SK-N-SH (cell line): ENCODE data around the gene PPM1L. TPM values are rescaled to one million over a fixed set of nuclear protein-coding genes. Genes with fewer than 3 reads are reported as not detected.

Experiments used
- CTCF ChIA-PET: fragments of 300-600, 350-600 bp; formaldehyde crosslinking; extraction: SDS; loops from one replicate; lab custom pipeline; 2021; lab: Yijun Ruan, JAX
- POLR2A ChIA-PET: fragments of 350-600 bp; sonication (Branson Sonifier 250); formaldehyde crosslinking; extraction: SDS; loops from one replicate; lab custom pipeline; 2020; ENCODE audit warnings: antibody characterized with exemption, inconsistent platforms; lab: Yijun Ruan, JAX
- DNase-seq: peaks from one replicate; pipeline ENCODE4 v3.0.0; 2012
- H2AFZ ChIP-seq: fragments of 200-600 bp; sonication (generic); 2 replicates; pipeline ENCODE4 v1.8.1; 2016; ENCODE audit warnings: antibody characterized with exemption, mild to moderate bottlenecking, low read depth
- H3F3A ChIP-seq: fragments of 200-600 bp; sonication (generic); replicated peaks from 2 replicates; pipeline ENCODE3; 2016; ENCODE audit warnings: antibody characterized with exemption, mild to moderate bottlenecking; ENCODE audit not compliant: insufficient read depth
- H3K27ac ChIP-seq, 2 experiments: fragments of 200-500 bp in 1 of 2; fragments of 200-600 bp in 1 of 2; sonication (Bioruptor generic) in 1 of 2; sonication (generic), shearing (Covaris generic) in 1 of 2; 2 replicates each; pipeline versions ENCODE4 v1.5.1 to v1.6.1; 2014 to 2016; ENCODE audit warnings: low read depth in 2 of 2, inconsistent platforms in 1 of 2, low read length in 1 of 2, mild to moderate bottlenecking in 1 of 2, mixed read lengths in 1 of 2
- H3K27me3 ChIP-seq: fragments of 200-600 bp; sonication (generic), shearing (Covaris generic); 2 replicates; pipeline ENCODE4 v1.6.1; 2016; ENCODE audit warnings: mixed run types; ENCODE audit not compliant: insufficient read depth
- H3K36me3 ChIP-seq, 2 experiments: fragments of 200-500 bp in 1 of 2; fragments of 200-600 bp in 1 of 2; sonication (Bioruptor generic) in 1 of 2; sonication (generic) in 1 of 2; replicated peaks in 1 of 2; 2 replicates each; pipeline versions ENCODE3 to v1.5.1; 2014 to 2016; ENCODE audit warnings: low read length in 1 of 2, mild to moderate bottlenecking in 1 of 2; ENCODE audit not compliant: insufficient read depth in 2 of 2, control insufficient read depth in 1 of 2
- H3K4me1 ChIP-seq, 2 experiments: fragments of 200-500 bp in 1 of 2; fragments of 200-600 bp in 1 of 2; sonication (Bioruptor generic) in 1 of 2; sonication (generic), shearing (Covaris generic) in 1 of 2; 2 replicates each; pipeline versions ENCODE4 v1.5.1 to v1.6.1; 2014 to 2016; ENCODE audit warnings: low read depth in 1 of 2, low read length in 1 of 2, mixed run types in 1 of 2; ENCODE audit not compliant: insufficient read depth in 2 of 2, control insufficient read depth in 1 of 2
- H3K4me2 ChIP-seq: fragments of 200-600 bp; sonication (generic), shearing (Covaris generic); 2 replicates; pipeline ENCODE4 v1.6.1; 2017; ENCODE audit warnings: mixed run types
- H3K4me3 ChIP-seq, 2 experiments: fragments of 200-500 bp in 1 of 2; fragments of 200-600 bp in 1 of 2; sonication (Bioruptor generic) in 1 of 2; sonication (generic), shearing (Covaris generic) in 1 of 2; 2 replicates each; pipeline versions ENCODE4 v1.5.1 to v1.8.1; 2014 to 2016; ENCODE audit warnings: low read depth in 2 of 2, inconsistent platforms in 1 of 2, low read length in 1 of 2, mild to moderate bottlenecking in 1 of 2, mixed read lengths in 1 of 2, moderate library complexity in 1 of 2
- H3K79me2 ChIP-seq: fragments of 200-600 bp; sonication (generic); 2 replicates; pipeline ENCODE4 v1.8.1; 2017; ENCODE audit warnings: mild to moderate bottlenecking; ENCODE audit not compliant: insufficient read depth
- H3K9ac ChIP-seq: fragments of 200-600 bp; sonication (generic); 2 replicates; pipeline ENCODE4 v1.6.1; 2017; ENCODE audit warnings: mixed run types
- H3K9me2 ChIP-seq: fragments of 200-600 bp; sonication (generic); 2 replicates; pipeline ENCODE4 v1.6.1; 2017; ENCODE audit warnings: mixed run types
- H3K9me3 ChIP-seq: fragments of 200-600 bp; sonication (generic); 2 replicates; pipeline ENCODE4 v1.6.1; 2017; ENCODE audit warnings: mixed run types, mild to moderate bottlenecking, moderate library complexity
- H4K20me1 ChIP-seq: fragments of 200-600 bp; sonication (generic); 2 replicates; pipeline ENCODE4 v1.6.1; 2017; ENCODE audit warnings: mild to moderate bottlenecking, mixed run types; ENCODE audit not compliant: insufficient read depth
- ELF1 ChIP-seq: IDR thresholded peaks from 2 replicates; pipeline ENCODE4 v1.4.0; 2012
- EP300 ChIP-seq, 2 experiments: IDR thresholded peaks; 2 replicates each; pipeline versions ENCODE4 v1.4.0 to v1.6.1; 2012; ENCODE audit warnings: borderline replicate concordance in 1 of 2, low read depth in 1 of 2, low read length in 1 of 2
- FOSL2 ChIP-seq: IDR thresholded peaks from 2 replicates; pipeline ENCODE4 v1.4.0; 2012; ENCODE audit warnings: low read depth, mild to moderate bottlenecking, moderate library complexity, borderline replicate concordance
- GATA2 ChIP-seq: sonication (generic); formaldehyde crosslinking; IDR thresholded peaks from 2 replicates; pipeline ENCODE4 v1.5.0; 2020; ENCODE audit warnings: mild to moderate bottlenecking, missing genetic modification reagents
- RFX5 ChIP-seq: IDR thresholded peaks from 2 replicates; pipeline ENCODE4 v1.6.1; 2012; ENCODE audit warnings: mild to moderate bottlenecking, improper control_type of control experiment, low read length
- TAF1 ChIP-seq: IDR thresholded peaks from 2 replicates; pipeline ENCODE4 v1.6.1; 2012; ENCODE audit warnings: low read depth, mild to moderate bottlenecking, low read length, moderate library complexity, borderline replicate concordance
- WGBS: methylation state at CpG from one replicate; pipeline ENCODE4 v1.1.6; 2017; ENCODE audit warnings: low lambda C conversion rate; 5-methylcytosine and 5-hydroxymethylcytosine counted together
- polyA plus RNA-seq, 3 experiments: library from polyadenylated mRNA; depleted of rRNA; stranded (reverse); fragments of >200 nt; gene quantifications; 2 replicates each; pipeline ENCODE4 v1.2.3, GENCODE V29; 2012
- TF ChIP-seq, protein P1 (sequence below): fragments of 150-350 bp; IDR thresholded peaks from 2 replicates; pipeline ENCODE4 v1.6.1; 2016; ENCODE audit warnings: mild to moderate bottlenecking, low read depth, low read length
- TF ChIP-seq, protein P2 (sequence below): IDR thresholded peaks from 2 replicates; pipeline ENCODE4 v1.6.1; 2012; ENCODE audit warnings: mild to moderate bottlenecking, low read depth, low read length, moderate library complexity

Gene PPM1L
- polyA plus RNA-seq, 1 of the 3 experiments (the other 2 are of a cell fraction) = 0.16 TPM

DNA sequence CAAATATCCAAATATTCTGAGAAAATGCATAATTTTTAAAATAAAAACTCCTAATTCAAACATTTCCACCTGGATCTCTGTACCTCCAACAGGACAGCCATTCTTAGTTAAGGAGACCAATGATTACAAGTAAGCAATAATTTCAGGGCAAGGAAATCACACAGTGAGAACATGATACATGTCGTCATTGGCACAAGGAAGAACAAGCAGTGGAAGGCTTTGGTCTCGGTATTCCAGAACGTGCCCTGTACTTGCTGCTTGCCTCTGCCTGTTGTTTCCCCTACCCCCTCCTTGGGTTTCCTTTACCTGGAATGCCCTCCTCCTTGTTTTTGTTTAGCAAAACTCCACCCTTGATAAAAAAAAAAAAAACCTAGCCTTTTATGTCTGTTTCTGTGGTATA lies 72.8 kb downstream of the PPM1L start (continued):
- TF ChIP-seq, protein P1, sequence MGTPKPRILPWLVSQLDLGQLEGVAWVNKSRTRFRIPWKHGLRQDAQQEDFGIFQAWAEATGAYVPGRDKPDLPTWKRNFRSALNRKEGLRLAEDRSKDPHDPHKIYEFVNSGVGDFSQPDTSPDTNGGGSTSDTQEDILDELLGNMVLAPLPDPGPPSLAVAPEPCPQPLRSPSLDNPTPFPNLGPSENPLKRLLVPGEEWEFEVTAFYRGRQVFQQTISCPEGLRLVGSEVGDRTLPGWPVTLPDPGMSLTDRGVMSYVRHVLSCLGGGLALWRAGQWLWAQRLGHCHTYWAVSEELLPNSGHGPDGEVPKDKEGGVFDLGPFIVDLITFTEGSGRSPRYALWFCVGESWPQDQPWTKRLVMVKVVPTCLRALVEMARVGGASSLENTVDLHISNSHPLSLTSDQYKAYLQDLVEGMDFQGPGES = no peak
- TF ChIP-seq FOSL2 (no peak), RFX5 (no peak), TAF1 (no peak)

DNA sequence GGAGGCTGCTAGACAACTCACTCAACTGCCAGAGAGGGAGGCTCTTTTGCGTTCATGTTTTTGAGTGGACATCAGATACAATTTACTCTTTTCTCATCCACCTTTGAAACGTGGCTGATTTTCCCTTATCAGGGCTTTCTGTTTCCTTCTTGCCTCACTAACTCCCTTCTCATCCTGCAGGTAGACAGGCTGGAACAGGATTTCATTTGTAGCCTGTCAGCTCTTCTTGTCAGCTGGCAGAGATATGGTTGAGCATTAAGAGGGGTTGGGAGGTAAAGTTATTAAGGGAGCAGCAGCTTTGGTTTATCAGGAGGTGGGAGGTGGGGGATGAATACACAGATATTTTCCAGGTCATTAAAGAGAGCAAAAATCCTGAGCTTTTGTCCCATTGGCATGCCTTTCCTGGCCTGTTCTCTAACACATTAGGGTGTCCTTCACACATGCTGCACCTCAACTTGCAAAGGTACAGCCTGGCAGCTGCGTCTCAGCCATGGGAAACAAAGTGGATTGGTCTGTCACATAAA lies 73.5 kb downstream of the PPM1L start:
- Histone ChIP-seq H3K27ac (no peak overlapping the region), H3F3A (no peaks in the 10 kb centered on the region), H3K4me2 (no peak overlapping the region), H3K4me1 (peaks cover 0 to 22% of the 10 kb centered on the region in 2 experiments; a peak in 2 of 4 replicates), H3K79me2 (no peaks in the 10 kb centered on the region), H4K20me1 (no peaks in the 10 kb centered on the region), H3K9me2 (no peaks in the 10 kb centered on the region), H3K9me3 (no peaks in the 10 kb centered on the region), H3K27me3 (no peaks in the 10 kb centered on the region), H3K36me3 (no peaks in the 10 kb centered on the region), H3K4me3 (no peak overlapping the region), H2AFZ (no peak overlapping the region), H3K9ac (no peak overlapping the region)
- 42% methylated on average over 3 of the region's 3 CpGs for WGBS
- CTCF ChIA-PET = interaction anchor here (1.0 kb wide), 2 partner anchors 71 to 72 kb away, joined by 3 read pairs; no protein-coding TSS in a partner anchor
- TF ChIP-seq ELF1 (no peak), GATA2 (no peak), EP300 (IDR thresholded peaks at IDR 0.05; ENCODE audit: borderline replicate concordance in 1 of 2, low read depth in 1 of 2, low read length in 1 of 2) (no peak)
- no peak for DNase-seq
- POLR2A ChIA-PET = no interaction called here

DNA sequence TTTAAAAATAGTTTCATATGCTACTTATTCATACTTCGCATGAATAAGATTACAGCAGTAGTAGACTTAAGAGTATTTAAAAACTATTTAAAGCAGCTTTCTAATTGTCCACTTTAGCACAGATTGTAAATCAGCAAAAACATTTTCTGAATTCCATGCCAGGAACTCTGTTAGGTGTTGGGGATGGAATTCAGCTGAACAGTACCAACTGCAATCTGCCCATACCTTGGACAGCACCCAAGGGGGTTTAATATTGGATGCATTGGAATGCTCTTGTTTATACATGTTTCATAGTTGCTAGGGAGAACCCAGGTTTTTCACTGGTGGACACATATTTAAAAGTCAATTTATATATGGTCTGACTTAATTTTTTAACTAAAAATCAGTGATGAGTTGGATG lies 74.8 kb downstream of the PPM1L start:
- H3K4me3 ChIP-seq = no peak overlapping the region
- DNase-seq = no peak
- no peaks in the 10 kb centered on the region for H4K20me1 ChIP-seq
- ChIA-PET CTCF (interaction anchor here (0.8 kb wide), 1 partner anchor 21 kb away, joined by 3 read pairs; no protein-coding TSS in a partner anchor), POLR2A (no interaction called here)
- H3K36me3 ChIP-seq = no peaks in the 10 kb centered on the region
- H3K4me2 ChIP-seq = no peak overlapping the region
- H3K27me3 ChIP-seq = no peaks in the 10 kb centered on the region
- H3F3A ChIP-seq = no peaks in the 10 kb centered on the region
- H3K79me2 ChIP-seq = no peaks in the 10 kb centered on the region
- no peak for TF ChIP-seq FOSL2
- TF ChIP-seq, protein P2, sequence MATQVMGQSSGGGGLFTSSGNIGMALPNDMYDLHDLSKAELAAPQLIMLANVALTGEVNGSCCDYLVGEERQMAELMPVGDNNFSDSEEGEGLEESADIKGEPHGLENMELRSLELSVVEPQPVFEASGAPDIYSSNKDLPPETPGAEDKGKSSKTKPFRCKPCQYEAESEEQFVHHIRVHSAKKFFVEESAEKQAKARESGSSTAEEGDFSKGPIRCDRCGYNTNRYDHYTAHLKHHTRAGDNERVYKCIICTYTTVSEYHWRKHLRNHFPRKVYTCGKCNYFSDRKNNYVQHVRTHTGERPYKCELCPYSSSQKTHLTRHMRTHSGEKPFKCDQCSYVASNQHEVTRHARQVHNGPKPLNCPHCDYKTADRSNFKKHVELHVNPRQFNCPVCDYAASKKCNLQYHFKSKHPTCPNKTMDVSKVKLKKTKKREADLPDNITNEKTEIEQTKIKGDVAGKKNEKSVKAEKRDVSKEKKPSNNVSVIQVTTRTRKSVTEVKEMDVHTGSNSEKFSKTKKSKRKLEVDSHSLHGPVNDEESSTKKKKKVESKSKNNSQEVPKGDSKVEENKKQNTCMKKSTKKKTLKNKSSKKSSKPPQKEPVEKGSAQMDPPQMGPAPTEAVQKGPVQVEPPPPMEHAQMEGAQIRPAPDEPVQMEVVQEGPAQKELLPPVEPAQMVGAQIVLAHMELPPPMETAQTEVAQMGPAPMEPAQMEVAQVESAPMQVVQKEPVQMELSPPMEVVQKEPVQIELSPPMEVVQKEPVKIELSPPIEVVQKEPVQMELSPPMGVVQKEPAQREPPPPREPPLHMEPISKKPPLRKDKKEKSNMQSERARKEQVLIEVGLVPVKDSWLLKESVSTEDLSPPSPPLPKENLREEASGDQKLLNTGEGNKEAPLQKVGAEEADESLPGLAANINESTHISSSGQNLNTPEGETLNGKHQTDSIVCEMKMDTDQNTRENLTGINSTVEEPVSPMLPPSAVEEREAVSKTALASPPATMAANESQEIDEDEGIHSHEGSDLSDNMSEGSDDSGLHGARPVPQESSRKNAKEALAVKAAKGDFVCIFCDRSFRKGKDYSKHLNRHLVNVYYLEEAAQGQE = peak; percentile 88
- TF ChIP-seq, all 33 proteins: peak for 1
- Histone ChIP-seq H3K9me3 (no peaks in the 10 kb centered on the region), H2AFZ (no peak overlapping the region), H3K9me2 (no peaks in the 10 kb centered on the region), H3K4me1 (peaks cover 0 to 20% of the 10 kb centered on the region in 2 experiments; a peak in 2 of 4 replicates), H3K27ac (no peak overlapping the region), H3K9ac (no peak overlapping the region)
- 85% methylated on average over 1 of the region's 1 CpG for WGBS
